NK-92 (cell line): Measurements from ENCODE around the gene CDC27.
"Not testable (repeated sequence)": the region's sequence is repeated elsewhere in the genome, so short reads cannot be mapped to it uniquely, and the experiment has no call there.

Source experiments
- DNase-seq: peaks from one replicate; lab custom pipeline; 2025; ENCODE audit not compliant: unreplicated experiment; lab: John Stamatoyannopoulos, UW

Gene CDC27

DNA sequence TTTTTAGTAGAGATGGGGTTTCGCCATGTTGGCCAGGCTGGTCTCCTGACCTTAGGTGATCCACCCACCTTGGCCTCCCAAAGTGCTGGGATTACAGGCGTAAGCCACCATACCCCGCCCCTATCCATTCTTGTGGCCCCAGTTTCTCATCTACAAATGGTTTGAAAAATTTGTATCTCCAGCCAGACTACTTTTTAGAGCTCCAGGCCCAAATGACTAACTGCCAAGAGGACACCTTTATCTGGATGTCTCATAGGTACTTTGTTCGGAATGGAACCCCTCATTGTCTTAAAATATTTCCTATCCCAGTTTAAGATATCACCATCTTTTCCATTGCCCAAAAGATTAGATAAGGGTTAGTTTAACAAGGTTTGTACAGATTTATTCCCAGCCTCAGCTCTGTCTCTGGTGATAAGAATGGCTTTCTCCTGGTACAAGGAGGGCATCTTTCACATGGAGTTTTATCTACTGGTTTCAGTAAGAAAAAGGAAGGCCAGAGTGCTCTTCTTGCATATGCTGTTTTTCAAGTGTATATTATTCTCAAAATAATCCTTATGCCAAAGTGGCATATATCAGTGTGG lies 4.9 kb upstream of the CDC27 start:
- DNase-seq: no peak

DNA sequence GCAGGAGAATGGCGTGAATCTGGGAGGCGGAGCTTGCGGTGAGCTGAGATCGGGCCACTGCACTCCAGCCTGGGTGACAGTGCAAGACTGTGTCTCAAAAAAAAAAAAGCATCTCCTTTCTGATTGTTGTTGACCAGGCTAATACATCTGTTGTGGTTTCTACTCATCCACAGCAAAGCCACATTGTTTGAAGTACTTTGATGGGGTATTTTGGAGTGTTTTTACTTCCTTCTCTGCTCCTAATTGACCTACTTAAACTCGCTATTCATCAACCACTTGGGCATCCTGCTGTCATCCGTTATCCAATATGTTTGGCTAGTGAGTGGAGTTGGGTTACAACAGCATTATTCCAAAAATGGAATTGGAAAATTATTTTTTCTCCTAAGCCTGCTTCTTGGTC lies 3.5 kb upstream of the CDC27 start:
- DNase-seq: no peak

DNA sequence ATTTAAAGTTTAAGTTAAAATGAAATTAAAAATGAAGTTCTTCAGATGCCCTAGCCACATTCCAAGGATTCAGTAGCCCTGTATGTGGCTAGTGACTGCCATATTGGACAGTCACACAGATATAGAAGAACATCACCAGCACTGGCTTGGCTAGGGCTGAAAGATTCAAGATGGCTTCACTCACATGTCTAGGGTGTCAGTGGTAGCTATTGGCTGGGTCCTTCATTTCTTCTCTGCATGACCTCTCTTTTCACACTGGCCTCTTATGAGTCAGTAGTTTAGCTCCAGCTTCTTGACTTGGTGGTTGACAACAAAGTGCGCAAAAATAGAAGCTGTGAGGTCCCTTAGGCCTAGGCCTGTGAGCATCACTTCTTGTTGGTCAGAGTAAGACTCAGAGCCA lies 1.7 kb upstream of the CDC27 start:
- no peak for DNase-seq

DNA sequence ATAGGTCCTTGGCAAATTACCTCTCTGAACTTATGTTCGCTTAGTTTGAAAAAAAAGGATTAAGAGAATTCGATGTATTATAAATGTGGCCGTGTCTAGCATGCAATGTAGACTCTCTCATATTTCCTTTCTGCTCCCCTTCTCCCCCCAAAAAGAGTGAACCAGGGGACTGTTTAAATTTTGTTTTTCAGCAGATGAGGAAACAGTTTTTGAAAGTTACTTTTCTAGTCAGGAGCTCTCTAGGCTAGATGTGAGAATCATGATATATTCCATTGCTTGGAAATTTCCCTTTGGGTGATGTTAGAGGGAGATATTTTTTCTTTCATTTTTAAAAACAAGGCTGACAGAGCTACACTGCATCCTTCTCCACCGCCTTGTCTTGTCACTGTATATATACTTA lies 1.1 kb upstream of the CDC27 start:
- no peak for DNase-seq

DNA sequence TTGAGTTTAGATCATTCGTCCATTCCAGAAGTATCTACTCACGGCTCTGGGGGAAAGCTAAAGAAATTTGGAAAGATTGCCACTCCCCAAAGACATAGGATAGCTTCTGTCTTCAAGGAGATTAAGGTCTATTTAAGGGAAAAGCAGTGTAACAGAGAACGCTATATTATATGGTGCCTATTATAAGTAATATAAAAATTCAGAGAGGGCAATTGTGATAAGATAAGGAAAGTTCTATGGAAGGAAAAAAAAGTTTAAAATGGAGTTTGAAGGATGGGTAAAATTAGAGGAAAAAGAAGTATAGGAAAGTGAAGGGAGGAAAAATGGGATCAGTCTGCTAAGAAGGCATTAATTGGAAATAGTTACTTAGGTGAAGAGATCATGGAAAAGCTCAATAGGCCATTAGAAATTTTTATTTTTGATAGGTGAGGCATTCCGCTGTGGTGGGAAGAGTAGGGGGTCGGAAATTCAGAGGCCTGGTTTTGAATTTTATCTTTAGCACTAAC lies 690 bp upstream of the CDC27 start:
- DNase-seq: no peak

DNA sequence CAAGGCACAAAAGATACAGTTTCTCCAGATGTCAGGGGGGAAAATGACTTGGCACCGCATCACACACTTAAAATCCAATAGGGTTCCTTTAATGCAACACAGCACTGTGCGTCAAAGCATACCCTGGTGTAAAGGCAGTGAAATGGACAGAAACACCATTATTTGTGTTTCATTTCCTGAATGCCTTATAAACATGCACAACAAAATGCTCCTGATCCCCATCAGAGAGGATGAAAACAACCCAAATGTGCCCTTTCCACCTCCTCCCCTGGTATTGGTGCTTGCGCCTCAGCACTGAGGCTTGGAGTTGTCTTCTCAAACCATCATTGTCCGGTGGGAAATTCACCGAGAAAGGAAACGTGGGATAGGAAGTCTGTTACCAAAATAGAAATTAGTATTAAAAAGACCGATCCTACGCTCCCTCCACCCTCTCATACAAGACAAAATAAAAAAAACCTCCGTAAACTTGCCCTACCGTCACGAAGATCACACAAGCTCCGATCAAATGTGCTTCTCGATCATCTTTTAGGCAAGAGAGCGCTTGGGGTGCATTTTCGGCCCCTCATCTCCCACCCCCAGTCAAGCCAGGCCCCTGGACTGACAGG lies 722 bp downstream of the CDC27 start:
- no peak for DNase-seq

DNA sequence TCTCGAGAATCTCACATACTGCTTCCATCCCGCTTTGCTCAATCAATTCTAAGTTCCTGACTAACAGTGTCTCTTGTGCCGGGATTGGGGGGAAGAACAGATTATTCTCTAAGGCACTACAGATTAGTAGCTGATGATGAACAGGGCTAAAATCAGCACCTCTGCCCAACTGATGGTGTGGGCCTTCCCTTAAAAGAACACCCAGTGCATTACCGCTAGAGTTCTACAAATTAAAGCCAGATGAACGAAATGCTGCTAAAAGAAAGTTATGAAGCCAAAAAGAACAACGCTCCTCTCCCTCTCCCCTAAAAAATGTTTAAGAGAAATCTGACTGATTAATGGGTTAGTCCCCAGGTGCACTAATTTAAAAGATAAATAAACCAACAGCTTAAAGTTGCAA lies 4.4 kb downstream of the CDC27 start:
- DNase-seq: no peak

DNA sequence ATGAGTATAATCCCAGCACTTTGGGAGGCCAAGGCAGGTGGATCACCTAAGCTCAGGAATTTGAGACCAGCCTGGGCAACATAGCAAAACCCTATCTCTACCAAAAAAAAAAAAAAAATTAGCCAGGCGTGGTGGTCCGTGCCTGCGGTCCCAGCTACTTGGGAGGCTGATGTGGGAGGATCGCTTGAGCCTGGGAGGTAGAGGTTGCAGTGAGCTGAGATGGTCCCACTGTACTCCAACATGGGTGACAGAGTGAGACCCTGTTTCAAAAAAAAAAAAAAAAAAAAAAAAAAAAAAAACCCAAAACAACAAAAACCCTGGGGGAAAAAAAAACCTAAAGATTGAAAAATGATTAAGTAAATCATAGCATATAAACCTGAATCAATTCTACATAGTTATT lies 8.1 kb downstream of the CDC27 start:
- not testable (repeated sequence) for DNase-seq

DNA sequence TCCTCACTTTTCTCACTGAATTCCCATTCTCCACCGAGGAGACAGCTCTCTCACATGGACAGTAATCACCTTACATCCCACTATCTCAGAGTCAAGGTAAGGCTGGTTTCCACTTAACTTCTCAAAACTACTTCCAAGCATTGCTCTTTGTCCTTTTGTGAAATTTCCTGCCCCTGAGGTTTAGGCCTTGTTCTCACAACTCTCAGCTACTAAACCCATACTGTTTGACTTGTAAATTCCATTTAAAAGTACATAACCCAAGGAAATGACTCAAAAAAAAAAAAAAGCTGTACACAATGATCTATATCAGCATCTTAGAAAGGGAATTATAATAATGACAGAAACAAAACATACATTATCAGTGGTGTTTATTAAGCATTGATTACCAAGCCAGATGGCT lies 8.8 kb downstream of the CDC27 start:
- no peak for DNase-seq

DNA sequence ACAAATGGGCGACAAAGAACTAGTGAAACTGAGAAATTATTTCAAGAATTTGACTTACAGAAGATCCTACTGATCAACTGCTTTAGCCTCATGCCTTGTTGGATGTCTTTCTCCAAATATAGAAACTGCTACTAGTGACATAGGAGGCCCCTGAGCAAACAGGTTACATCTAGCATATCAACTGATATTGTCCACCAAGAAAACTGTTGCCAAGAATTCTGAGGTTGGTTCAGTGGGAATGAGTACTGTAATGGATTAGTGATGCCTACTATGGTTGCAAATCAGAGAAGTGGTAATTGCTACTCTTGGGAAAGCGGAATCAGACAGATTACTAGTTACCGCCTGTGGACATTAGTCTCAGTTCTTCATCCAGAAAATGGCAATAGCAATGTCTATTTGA lies 10.0 kb downstream of the CDC27 start:
- DNase-seq: no peak

DNA sequence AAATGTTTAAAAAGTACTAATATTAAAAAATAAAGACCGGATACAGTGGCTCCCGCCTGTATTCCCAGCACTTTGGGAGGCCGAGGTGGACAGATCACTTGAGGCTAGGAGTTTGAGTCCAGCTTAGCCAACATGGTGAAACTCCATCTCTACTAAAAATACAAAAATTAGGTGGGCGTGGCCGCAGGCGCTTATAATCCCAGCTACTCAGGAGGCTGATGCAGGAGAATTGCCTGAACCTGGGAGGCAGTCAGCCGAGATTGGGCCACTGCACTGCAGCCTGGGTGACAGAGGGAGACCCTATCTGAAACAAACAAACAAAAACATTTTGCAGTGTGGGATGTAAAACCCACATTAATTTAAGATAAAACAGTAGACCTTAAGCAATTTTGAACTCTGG lies 11.8 kb downstream of the CDC27 start:
- no peak for DNase-seq

DNA sequence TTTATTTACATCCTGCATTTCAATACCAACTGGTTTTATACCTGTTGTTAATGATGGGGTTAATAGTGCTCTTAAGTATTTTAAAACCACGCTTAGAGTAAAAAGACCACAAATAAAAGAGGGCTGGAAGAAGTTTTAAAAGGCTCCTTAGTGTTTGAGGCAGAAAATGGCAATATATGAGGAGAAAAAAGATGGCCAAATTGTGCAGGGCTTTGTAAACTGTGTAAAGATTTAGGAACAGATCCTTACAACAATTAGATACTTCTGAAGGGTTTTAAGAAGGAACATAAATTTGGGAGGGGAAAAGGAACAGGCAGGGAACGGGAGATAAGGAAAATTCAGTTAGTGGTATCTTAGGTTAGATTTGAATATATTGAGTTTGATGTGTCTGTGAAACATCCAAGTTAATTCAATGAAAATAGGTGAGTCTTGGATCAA lies 12.7 kb downstream of the CDC27 start:
- DNase-seq: no peak

DNA sequence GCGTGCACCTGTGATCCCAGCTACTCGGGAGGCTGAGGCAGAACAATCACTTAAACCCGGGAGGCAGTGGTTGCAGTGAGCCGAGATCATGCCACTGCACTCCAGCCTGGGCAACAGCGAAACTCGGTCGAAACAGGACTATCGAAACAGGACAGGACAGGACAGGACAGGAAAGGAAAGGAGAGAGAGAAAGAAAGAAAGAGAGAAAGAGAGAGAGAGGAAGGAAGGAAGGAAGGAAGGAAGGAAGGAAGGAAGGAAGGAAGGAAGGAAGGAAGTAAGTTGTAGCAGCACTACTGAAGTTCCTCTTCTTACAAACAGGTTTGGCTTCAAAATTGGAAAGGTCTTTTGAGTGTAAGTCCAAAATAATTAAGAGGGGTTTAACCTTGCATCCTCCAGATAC lies 14.3 kb downstream of the CDC27 start:
- DNase-seq: not testable (repeated sequence)

DNA sequence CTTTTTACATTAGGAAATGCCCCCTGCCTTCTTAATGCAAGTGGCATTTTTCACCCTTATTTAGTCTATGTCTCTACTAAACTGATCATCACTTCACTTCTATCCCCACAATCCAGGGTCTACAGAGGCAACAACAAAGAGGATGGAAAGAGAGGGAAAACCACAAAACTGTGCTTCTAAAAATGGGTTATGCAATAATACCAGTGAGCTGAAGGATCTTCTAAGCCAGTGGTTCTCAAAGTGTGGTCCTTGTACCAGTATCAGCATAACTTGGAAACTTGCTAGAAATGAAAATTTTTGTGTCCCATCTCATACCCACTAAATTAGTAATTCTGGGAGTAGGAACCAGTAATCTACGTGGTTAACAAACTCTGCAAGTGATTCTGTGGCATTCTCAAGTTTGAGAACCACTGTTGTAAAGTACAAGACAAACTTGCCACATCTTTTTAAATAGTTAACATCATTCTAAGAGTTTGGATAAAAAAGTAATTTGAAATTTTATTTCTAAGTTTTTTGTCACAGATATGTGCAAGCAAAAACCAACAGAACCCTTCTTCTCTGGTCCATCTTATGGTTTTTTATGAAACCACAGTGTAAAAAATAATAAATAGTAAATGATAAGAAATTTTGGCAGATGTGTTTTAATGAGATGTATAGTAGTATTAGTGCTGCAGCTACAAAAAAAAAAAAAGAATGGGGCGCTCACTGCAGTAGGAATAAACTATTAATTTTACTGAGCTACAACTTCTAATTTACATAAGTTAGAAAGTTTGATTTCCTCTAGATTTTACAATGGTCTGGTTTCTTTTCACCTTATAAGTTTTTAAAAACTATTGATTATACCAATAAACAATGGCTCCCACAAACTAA lies 16.2 kb downstream of the CDC27 start:
- DNase-seq: no peak

DNA sequence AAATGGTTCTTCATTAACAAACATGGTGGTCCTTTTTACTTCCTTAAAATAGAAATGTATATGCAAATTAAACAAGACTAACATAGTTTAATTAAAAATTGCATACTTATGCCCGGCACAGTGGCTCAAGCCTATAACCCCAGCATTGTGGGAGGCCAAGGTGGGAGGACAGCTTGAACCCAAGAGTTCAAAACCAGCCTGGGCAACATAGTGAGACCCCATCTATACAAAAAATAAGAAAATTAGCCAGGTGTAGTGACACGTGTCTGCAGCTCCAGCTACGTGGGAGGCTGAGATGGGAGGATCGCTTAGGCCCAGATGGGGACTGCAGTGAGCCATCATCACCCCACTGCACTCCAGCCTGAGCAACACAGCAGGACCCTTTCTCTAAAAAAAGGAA lies 18.4 kb downstream of the CDC27 start:
- DNase-seq: no peak

DNA sequence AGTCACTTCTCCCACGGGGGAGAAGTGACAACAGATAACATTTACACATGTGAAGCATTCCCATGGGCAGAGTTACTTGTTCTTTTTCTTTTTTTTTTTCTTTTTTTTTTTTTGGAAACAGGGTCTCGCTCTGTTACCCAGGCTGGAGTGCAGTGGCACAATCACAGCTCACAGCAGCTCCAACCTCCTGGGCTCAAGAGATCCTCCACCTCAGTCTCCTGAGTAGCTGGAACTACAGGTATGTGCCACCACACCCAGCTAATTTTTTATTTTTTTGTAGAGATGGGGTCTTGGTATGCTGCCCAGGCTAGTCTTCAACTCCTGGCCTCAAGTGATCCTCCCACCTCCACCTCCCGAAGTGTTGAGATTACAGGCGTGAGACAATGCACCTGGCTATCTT lies 20.2 kb downstream of the CDC27 start:
- not testable (repeated sequence) for DNase-seq

DNA sequence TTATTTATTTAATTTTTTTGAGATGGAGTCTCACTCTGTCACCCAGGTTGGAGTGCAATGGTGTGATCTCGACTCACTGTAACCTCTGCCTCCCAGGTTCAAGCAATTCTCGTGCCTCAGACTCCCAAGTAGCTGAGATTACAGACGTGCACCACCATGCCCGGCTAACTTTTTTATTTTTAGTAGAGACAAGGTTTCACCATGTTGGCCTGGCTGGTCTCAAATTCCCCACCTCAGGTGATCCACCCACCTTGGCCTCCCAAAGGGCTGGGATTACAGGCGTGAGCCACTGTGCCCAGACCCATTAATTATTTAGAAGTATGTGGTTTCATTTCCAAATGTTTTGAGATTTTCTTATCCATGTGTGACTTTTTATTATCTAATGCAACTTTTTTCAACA lies 22.2 kb downstream of the CDC27 start:
- not testable (repeated sequence) for DNase-seq

DNA sequence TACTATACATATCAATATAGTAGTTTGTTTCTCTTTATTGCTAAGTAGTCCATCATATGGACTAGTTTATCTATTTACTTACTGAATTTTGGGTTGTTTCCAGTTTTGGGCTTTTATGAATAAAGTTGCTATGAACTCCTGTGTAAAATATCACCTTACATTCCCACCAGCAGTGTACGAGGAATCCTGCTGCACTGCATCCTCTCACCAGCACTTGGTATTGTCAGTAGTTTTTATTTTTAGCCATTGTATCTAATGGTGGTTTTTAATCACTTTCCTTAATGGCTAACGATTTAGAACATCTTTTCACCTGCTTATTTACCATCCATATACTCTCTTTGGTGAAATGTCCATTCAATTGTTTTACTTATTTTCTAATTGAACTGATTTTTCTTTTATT lies 24.0 kb downstream of the CDC27 start:
- no peak for DNase-seq

DNA sequence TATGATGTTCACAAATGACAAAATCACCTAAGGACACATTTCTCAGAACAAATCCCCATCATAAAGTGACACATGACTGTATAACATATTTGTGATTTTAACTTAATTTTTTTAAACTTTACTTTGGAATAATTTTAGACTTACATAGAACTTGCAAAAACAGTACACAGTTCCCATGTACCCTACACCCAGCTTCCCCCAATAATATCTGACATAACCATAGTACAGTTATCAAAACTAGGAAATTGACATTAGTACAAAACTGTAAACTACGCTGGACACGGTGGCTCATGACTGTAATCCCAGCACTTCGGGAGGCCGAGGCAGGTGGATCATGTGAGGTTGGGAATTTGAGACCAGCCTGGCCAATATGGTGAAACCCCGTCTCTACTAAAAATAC lies 24.8 kb downstream of the CDC27 start:
- DNase-seq: no peak

DNA sequence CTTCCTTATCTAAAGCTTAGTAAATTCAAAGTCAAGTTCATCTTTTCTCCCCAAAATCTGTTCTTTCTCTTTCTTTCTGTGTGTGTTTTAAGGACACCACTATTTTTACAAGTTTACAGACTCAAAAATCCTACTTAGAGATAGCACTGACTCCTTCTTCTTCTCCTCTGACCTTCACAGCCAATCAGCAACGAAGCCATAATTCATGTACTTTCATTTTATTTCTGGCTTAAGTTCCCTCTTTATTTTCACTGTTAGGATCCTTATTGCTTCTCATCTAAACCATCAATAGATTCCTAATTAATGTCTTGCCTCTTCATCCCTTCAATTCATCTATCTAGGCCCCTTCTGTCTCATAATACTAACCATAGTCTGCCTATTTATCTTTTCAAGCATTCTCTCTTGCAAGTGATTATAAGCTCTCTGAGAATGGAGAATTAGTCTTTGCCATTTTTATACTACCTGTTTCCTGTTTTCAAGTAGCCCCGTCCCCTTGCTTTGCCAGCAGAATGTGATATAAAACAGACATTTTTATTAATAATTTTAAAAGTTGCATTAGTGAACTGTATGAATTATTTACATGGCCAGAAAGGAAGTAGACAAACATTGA lies 27.0 kb downstream of the CDC27 start:
- DNase-seq: no peak

DNA sequence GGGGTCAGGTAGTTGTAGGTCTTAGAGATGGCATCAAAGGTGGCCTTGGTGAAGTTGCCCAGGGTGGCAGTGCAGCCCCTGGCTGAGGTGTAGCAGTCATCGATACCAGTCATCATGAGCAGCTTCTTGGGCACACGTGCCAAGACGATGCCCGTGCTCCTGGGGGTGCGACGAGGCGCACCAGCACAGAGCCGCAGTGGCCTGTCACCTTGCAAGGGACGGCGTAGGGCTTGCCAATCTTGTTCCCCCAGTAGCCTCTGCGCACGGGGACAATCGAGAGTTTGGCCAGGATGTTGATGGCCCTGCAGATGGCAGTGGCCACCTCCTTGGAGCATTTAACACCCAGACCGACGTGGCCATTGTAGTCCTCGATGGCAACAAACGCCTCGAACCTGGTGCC lies 29.8 kb downstream of the CDC27 start:
- no peak for DNase-seq

DNA sequence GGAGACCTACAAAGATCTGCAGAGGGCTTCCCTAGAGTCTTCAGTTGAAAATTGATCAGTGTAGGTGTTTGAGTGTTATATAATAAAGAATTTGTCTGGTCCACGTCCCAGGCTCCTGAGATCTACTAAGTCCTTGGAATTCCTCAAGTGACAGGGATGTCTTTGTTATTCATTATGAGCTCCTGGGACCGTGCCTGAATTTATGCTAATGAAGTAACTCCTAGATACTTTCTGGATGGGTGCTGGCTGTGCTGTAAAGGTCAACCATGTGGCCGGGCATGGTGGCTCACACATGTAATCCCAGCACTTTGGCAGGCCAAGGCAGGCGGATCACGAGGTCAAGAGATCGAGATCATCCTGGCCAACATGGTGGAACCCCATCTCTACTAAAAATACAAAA lies 43.7 kb downstream of the CDC27 start:
- no peak for DNase-seq
